GM10847 (cell line): ENCODE results near the gene AK1.

Source experiments
- POLR2A ChIP-seq: IDR thresholded peaks from 2 replicates; pipeline ENCODE4 v1.6.1; 2011; ENCODE audit not compliant: insufficient read length; ENCODE audit errors: extremely low read depth

AK1 gene, protein sequence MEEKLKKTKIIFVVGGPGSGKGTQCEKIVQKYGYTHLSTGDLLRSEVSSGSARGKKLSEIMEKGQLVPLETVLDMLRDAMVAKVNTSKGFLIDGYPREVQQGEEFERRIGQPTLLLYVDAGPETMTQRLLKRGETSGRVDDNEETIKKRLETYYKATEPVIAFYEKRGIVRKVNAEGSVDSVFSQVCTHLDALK

DNA sequence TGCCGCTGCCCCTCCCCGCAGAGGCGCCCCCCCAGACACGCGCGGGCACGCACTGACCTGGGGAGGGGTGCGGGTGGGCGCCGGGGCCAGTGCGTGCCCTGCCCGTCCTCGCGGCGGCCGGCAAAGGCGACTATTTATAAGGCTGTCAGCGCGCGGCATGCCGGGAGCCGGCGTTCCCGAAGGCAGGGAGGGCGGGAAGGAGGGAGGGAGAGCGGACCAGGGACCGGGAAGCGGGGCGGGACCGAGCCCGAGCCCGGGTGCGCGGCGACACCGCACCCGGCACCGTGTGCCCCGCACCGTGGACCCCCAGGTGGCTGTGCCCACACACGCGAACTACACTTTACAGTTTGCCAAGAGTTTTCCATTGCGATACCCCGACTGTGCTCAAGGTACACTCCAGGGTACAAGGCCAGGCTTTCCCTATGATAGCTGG, at the start of gene AK1:
AK1 (minus strand) TSS at position 110 of the 433 bp plus-strand sequence. CDS start 3,058 bp downstream, outside the sequence.
- no peak for TF ChIP-seq POLR2A

DNA sequence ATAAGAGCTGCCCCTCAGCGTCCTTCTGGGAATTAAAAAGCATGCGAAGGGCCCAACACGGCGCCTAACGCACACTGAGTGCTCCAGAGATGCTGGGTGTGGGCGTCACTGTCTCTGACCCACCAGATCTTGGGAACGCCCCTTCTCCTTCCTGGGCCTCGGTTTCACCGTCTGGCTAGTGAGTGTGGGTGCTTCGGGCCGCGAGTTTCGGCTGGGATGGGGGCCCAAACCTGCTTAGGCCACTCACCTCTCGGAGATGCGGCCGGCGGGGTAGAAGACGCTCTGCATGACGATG, 49.4 kb upstream of the AK1 start:
- no peak for TF ChIP-seq POLR2A

DNA sequence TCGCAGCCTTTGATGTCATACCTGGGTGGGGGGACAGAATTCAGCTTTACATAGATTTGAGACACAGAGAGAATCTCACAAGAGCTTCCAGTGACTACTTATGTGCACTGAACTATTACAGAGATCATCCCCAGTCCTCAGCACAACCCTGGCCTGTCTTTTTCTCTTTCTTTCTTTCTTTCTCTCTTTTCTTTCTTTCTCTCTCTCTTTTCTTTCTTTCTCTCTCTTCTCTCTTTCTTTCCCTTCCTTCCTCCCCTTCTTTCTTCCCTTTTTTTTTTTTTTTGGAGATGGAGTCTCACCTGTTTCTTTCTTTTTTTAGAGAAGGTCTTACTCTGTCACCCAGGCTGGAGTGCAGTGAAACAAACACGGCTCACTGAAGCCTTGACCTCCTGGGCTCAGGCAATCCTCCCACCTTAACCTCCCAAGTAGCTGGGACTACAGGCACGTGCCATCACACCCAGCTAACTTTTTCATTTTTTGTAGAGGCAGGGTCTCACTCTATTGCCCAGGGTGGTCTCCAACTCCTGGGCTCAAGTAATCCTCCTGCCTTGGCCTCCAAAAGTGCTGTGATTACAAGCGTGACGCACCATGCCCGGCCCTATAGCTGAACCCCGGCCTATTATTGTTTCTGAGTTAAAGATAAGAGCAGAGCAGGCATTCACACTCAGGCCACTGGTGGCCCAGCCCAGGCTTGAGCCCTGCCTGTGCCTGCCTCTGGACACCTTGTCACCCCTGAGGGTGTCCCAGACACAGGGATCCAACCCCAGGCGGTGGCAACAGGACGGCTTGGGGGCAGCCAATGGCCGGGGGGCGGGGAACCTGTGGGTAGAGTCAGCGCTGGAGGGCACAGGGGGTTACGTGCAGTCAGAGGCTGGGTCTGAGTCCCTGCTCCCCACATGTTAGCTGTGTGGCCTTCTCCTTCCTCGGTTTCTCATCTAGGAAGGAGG, 48.8 kb upstream of the AK1 start:
- no peak for TF ChIP-seq POLR2A

DNA sequence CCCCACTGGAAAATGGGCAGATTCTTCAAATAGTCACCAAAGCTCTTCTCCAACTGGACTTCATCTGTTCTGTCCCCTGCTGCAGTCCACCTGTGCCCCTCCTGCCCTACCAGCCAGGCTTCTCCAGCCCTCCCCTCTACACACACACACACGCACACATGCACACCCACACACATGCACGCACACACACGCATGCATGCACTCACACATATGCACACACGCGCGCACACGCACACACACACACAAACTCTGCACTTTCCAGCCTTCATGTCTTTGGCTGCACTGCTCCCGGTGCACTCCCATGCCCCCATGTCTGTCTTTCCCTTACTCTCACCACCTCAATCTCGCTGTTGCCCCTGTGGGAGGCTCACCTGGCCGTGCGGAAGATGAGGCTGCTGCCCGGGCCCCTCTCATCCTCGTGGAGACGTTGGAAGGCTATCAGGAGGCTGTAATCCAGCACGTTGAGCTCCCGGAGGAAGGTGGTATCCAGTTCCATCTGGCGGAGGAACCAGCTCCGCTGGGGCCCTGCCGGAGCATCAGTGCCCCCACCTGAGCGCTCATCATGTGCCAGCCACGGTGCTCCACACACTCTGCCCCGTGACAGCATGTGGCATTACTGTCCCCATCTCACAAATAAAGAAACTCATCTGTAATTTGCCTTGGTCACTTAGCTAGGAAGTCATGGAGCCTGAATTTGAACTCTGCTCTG, 47.4 kb upstream of the AK1 start:
- TF ChIP-seq POLR2A: no peak

DNA sequence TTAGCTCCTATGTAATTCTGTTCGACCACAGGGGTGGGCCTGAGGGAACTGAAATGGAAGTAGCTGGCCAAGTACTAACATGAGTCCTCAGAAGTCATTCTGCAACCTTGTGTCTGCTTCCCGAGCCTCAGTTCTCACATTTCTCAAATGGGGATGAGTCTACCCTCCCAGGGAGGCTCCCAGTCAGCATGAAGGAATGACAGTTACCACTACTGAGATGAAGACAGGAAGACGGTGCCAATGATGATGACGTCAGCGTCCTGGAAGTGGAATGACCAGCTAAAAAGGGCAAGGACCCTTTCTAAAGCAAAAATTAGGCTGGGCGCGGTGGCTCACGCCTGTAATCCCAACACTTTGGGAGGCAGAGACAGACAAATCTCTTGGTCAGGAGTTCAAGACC, 46.3 kb upstream of the AK1 start:
- no peak for TF ChIP-seq POLR2A

DNA sequence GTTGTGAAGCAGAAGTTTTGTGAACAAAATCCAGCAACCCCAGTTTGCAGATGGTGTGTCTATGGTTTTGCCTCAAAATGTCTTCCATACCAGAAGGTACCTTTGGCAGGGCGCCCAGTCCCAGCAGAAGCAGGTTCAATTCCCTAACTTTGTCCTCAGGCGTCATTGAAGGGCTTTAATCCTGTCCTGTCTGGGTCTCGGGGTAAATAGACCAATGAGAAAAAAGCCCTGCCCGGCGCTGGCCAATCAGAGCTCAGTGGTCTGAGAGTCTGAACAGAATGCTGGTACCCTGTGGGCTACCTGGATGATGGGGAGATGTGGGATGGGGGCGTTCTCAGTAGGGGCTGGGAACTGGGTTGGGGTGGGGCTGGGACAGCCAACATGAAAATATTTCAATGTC, 45.6 kb upstream of the AK1 start:
- no peak for TF ChIP-seq POLR2A

DNA sequence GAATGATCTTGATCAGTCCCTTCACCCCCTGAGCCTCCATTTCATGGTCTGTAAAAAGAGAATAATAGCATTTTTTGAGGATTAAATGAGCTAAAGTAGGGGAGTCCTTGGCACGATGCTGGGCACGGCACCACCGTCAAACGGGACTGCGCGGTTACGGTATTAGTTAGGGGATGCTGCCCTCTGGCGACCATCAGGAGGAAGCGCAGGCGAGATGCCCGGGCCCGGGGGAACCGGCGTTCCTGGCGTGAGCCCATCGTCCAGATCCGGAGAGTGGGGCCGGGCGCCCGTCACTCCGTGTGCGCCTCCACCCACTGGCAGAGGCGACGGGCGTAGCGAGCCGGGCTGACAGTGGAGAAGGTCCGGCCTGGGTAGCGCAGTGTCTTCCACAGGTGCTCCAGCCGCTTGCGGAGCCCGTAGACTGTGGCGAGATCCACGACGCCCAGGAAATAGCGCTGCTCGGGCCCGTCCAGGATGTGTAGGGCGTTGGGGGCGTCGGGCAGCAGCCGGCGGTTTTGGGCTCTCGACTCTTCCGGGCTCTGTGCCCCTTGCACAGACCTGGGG, 44.2 kb upstream of the AK1 start:
- no peak for TF ChIP-seq POLR2A

DNA sequence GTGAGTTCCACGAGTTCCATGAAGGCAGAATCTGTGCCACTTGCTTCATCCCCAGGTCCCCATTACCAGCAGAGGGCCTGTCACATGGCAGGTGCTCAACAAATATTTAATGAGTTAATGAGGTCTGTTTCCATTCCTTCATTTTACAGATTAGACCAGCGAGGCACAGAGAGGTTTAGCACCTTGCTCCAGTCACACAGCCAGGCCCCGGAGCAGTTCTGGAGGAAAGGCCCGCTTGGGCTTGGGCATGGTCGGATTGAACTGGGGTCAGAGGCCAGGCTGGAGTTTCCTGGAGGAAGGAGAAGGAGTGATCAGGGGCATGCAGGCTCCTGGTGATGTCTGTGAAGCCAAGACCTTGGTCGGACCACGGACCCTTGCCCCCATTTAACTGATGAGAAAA, 43.3 kb upstream of the AK1 start:
- no peak for TF ChIP-seq POLR2A

DNA sequence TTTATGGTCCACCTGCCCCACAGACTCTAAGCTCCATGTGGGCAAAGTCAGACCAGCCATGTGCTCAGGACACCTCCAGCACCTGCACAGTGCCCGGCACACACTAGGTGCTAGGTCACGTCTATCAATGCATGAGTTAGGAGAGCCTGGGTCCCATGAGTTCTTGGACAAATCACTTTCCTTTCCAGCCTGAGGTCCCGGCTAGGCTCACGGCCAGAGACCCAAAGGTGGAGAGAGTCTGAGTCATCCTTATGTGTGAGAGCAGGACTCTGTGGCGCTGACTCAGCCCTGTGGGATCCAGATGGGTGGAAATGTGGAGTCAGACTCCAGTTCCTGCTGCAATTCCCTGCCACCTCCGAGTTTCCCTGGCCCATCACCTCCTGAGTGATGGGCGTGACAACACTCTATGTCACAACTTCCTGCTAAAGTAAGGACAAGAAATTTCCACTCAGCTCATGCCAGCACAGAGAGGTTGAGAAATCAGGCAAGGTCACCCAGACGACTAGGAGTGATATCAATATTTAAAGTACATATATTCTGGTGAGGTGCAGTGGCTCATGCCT, 41.9 kb upstream of the AK1 start:
- no peak for TF ChIP-seq POLR2A

DNA sequence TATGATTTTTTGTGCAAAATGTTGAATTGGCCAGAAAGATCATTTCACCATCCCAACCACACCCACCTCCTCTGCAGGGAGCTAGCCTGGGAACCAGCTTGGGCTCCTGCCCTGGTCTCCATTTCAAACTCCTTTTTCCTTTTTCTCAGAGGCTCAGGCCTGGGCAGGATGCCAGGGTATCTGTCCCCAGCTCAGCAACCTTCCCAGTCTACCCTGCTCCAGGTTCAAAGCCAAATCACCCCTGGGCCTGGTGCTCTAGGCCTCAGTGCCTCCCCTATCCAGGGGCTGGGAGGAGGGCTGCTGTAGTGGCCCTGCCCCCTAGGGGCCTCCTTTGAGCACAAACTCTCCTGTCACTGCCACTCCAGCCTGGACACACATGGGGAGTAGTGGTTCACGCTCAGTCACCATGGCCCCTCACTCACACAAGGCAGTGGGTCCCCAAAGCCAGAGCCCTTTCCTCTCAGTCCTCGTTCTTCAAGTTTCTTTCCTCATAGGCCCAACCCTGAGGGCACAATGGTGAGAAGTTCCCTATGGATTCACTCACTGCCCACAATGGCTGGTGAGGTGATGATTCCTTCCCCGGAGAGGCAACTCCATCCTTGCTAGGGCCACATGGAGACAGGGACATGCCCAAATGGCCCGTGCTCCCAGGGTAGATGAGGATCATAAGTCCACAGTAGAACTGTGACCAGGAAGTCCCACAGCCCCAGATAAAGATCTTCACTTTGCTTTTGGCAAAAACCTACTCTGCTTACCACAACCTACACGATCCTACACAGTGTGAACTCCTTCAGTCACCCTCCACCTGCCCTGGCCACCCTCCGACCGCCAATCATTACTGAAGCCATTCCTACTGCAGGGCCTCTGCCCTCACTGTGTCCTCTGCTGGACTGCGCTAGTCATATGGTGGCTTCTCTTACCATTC, 41.0 kb upstream of the AK1 start:
- TF ChIP-seq POLR2A: no peak

DNA sequence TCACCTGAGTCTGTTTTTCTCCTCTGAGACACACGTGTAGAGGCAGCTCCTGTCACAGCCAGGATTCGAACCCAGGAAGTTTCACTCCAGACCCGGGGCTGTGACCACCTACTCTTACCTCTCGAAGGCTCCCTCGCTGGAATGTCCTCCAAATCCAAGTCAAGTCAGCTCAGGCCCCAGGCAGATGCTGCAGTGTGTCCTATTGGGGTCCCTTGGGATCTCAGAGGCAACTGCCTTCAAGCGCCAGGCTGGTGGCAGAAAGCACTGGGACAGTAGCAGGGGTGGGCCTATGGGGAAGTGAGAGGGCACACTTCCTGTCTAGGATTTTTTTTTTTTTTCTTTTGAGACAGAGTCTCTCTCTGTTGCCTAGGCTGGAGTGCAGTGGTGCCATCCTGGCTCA, 40.1 kb upstream of the AK1 start:
- TF ChIP-seq POLR2A: no peak

DNA sequence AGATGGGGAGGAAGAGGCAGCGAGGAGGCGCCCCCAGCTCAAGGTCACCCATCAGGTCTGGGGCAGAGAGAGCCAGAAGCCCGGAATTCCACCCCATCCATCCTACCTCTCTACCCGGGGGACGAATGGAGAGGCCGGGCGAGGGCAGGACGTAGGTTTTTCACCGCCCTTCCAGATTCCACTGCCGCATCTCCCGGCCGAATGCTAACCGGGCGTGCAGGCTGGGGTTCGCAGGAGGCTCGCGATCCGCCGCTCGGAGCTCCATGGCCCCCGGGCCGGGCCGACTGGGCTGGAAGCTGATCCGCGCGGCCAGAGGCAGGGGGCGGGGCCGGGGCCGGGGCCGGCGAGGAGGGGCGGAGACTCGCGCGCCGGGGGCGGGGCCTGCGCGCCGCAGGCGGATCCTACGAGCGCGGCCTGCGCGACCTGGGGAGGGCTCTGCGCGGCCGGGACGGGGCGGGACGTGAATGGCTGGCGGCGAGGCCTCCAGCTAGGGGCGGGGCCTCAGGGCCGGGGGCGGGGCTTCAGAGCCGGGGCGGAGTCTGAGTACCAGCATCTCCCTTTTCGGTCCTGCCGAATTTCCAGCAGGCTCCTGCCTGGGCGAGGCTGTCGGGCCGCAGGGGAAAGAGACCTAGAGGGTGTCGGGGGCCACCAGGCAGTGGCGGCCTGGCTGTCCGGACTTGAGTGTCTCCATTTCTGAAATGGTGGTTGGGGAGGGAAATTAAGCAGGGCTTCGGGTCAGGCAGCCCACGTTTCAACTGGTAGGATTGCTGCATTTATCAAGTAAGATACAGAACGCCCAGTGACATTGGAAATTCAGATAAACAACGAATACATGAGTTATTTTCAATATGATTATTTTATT, 39.5 kb upstream of the AK1 start, which contains the start of gene ST6GALNAC4:
ST6GALNAC4 (minus strand) TSS at position 322 of the 862 bp plus-strand sequence. CDS start 622 bp downstream, outside the sequence.
- peak; percentile 60 for TF ChIP-seq POLR2A
